ENCODE measurements around the gene DIS3L2. TPM values are rescaled to one million over a fixed set of nuclear protein-coding genes. Genes with fewer than 3 reads are reported as not detected.
A peak's percentile ranks its signal among the peaks of the same experiment; 100 is the strongest.
"Not testable (repeated sequence)": the region's sequence is repeated elsewhere in the genome, so short reads cannot be mapped to it uniquely, and the experiment has no call there.

Gene DIS3L2
- total RNA-seq, 1 donor from 2014 or later = 24.0 TPM

GRCh38 chr2:232335206-232335858, 373.8 kb downstream of the DIS3L2 start:
- TF ChIP-seq CTCF (IDR thresholded peaks at IDR 0.05; ENCODE audit: insufficient read depth, low read depth, low read length) = peak; percentile 27
- H3K4me3 Mint-ChIP-seq (ENCODE audit: unreplicated experiment); FAIRE-seq; H3K9me3 Mint-ChIP-seq (ENCODE audit: unreplicated experiment); H4K20me1 ChIP-seq (ENCODE audit: insufficient read depth, low read length); H3K4me1 Mint-ChIP-seq (ENCODE audit: low read depth, unreplicated experiment); H3K27me3 Mint-ChIP-seq (ENCODE audit: low read depth, unreplicated experiment); H3K4me3 ChIP-seq (ENCODE audit: insufficient read depth, low read depth, low read length); DNase-seq (ENCODE audit: low read depth); H3K9ac ChIP-seq (ENCODE audit: low read length); H3K4me2 ChIP-seq (ENCODE audit: low read length); H3K36me3 ChIP-seq (ENCODE audit: insufficient read depth, low read length); H2AFZ ChIP-seq (ENCODE audit: low read depth, low read length); H3K9me3 ChIP-seq (ENCODE audit: insufficient read depth, low read depth, low read length); H3K79me2 ChIP-seq (ENCODE audit: insufficient read depth, low read length); H3K27me3 ChIP-seq (ENCODE audit: insufficient read depth, low read length); H3K27ac ChIP-seq (ENCODE audit: low read depth, low read length); H3K4me1 ChIP-seq (ENCODE audit: insufficient read depth, low read length); H3K36me3 Mint-ChIP-seq (ENCODE audit: low read depth, unreplicated experiment); H3K27ac Mint-ChIP-seq (ENCODE audit: unreplicated experiment): not testable (repeated sequence)

GRCh38 chr2:232335859-232336215, 374.3 kb downstream of the DIS3L2 start:
- H3K79me2 ChIP-seq (ENCODE audit: insufficient read depth, low read length) = no peaks in the 10 kb centered on the region
- no peak for FAIRE-seq
- H4K20me1 ChIP-seq (ENCODE audit: insufficient read depth, low read length) = no peaks in the 10 kb centered on the region
- no peak overlapping the region for H3K4me3 ChIP-seq (ENCODE audit: insufficient read depth, low read depth, low read length)
- H3K27me3 ChIP-seq (ENCODE audit: insufficient read depth, low read length) = no peaks in the 10 kb centered on the region
- no peaks in the 10 kb centered on the region for H3K36me3 ChIP-seq (ENCODE audit: insufficient read depth, low read length)
- no peak overlapping the region for H3K4me2 ChIP-seq (ENCODE audit: low read length)
- Mint-ChIP-seq H3K36me3 (ENCODE audit: low read depth, unreplicated experiment) (peaks cover 6% of the 10 kb centered on the region), H3K9me3 (ENCODE audit: unreplicated experiment) (peaks cover 2% of the 10 kb centered on the region), H3K4me3 (ENCODE audit: unreplicated experiment) (no peak overlapping the region), H3K4me1 (ENCODE audit: low read depth, unreplicated experiment) (no peaks in the 10 kb centered on the region), H3K27me3 (ENCODE audit: low read depth, unreplicated experiment) (peaks cover 5% of the 10 kb centered on the region), H3K27ac (ENCODE audit: unreplicated experiment) (no peak overlapping the region)
- no peak overlapping the region for H2AFZ ChIP-seq (ENCODE audit: low read depth, low read length)
- H3K9me3 ChIP-seq (ENCODE audit: insufficient read depth, low read depth, low read length) = no peaks in the 10 kb centered on the region
- no peak overlapping the region for H3K27ac ChIP-seq (ENCODE audit: low read depth, low read length)
- H3K9ac ChIP-seq (ENCODE audit: low read length) = no peak overlapping the region
- no peak for DNase-seq (ENCODE audit: low read depth)
- TF ChIP-seq CTCF (IDR thresholded peaks at IDR 0.05; ENCODE audit: insufficient read depth, low read depth, low read length) = no peak
- no peak for TF ChIP-seq EZH2 (IDR thresholded peaks at IDR 0.05; ENCODE audit: insufficient read depth, low read length)
- no peaks in the 10 kb centered on the region for H3K4me1 ChIP-seq (ENCODE audit: insufficient read depth, low read length)

- H3K27me3 Mint-ChIP-seq (ENCODE audit: low read depth, unreplicated experiment) = peaks cover 5% of the 10 kb centered on the region
- no peaks in the 10 kb centered on the region for H3K4me1 Mint-ChIP-seq (ENCODE audit: low read depth, unreplicated experiment)
- no peaks in the 10 kb centered on the region for H3K36me3 ChIP-seq (ENCODE audit: insufficient read depth, low read length)
- H3K4me2 ChIP-seq (ENCODE audit: low read length) = no peak overlapping the region
- peaks cover 2% of the 10 kb centered on the region for H3K9me3 Mint-ChIP-seq (ENCODE audit: unreplicated experiment)
- peaks cover 8% of the 10 kb centered on the region for H3K36me3 Mint-ChIP-seq (ENCODE audit: low read depth, unreplicated experiment)
- H3K79me2 ChIP-seq (ENCODE audit: insufficient read depth, low read length) = no peaks in the 10 kb centered on the region
- FAIRE-seq (no peak), DNase-seq (ENCODE audit: low read depth) (no peak)
- H3K27me3 ChIP-seq (ENCODE audit: insufficient read depth, low read length) = no peaks in the 10 kb centered on the region
- no peak overlapping the region for H3K27ac Mint-ChIP-seq (ENCODE audit: unreplicated experiment)
- H3K4me3 Mint-ChIP-seq (ENCODE audit: unreplicated experiment) = no peak overlapping the region
- no peaks in the 10 kb centered on the region for H3K9me3 ChIP-seq (ENCODE audit: insufficient read depth, low read depth, low read length)
- H3K9ac ChIP-seq (ENCODE audit: low read length) = no peak overlapping the region
- TF ChIP-seq CTCF (IDR thresholded peaks at IDR 0.05; ENCODE audit: insufficient read depth, low read depth, low read length) (no peak), EZH2 (IDR thresholded peaks at IDR 0.05; ENCODE audit: insufficient read depth, low read length) (no peak)
- no peaks in the 10 kb centered on the region for H3K4me1 ChIP-seq (ENCODE audit: insufficient read depth, low read length)
- H4K20me1 ChIP-seq (ENCODE audit: insufficient read depth, low read length) = no peaks in the 10 kb centered on the region
- H3K27ac ChIP-seq (ENCODE audit: low read depth, low read length) = no peak overlapping the region
- no peak overlapping the region for H3K4me3 ChIP-seq (ENCODE audit: insufficient read depth, low read depth, low read length)
- H2AFZ ChIP-seq (ENCODE audit: low read depth, low read length) = no peak overlapping the region
These were observed 374.8 kb downstream of the DIS3L2 start for GRCh38 chr2:232336241-232336736.
